ENCODE measurements around the gene SULF2. TPM values are rescaled to one million over a fixed set of nuclear protein-coding genes. Genes with fewer than 3 reads are reported as not detected.

SULF2 gene
- total RNA-seq, 1 donor from 2014 or later, result 97.8 TPM

GRCh38 chr20:47791084-47791599 lies 5.9 kb upstream of the SULF2 start:
- Mint-ChIP-seq H3K9me3 (ENCODE audit: unreplicated experiment) (peaks cover 12% of the 10 kb centered on the region), H3K27ac (ENCODE audit: unreplicated experiment) (no peak overlapping the region), H3K36me3 (ENCODE audit: unreplicated experiment) (no peaks in the 10 kb centered on the region)

GRCh38 chr20:47790580-47790965 lies 5.3 kb upstream of the SULF2 start:
- Mint-ChIP-seq H3K4me1 (ENCODE audit: low read depth, unreplicated experiment) (peaks cover 37% of the 10 kb centered on the region), H3K4me3 (ENCODE audit: unreplicated experiment) (no peak overlapping the region), H3K27ac (ENCODE audit: unreplicated experiment) (peak overlapping the region; percentile 38), H3K27me3 (ENCODE audit: unreplicated experiment) (peaks cover 16% of the 10 kb centered on the region), H3K36me3 (ENCODE audit: unreplicated experiment) (no peaks in the 10 kb centered on the region), H3K9me3 (ENCODE audit: unreplicated experiment) (peaks cover 16% of the 10 kb centered on the region)
- no peak for TF ChIP-seq CTCF (IDR thresholded peaks at IDR 0.05; ENCODE audit: partially characterized antibody, unreplicated experiment)
- no peak for DNase-seq

More at GRCh38 chr20:47791084-47791599, 5.9 kb upstream of the SULF2 start:
- TF ChIP-seq CTCF (IDR thresholded peaks at IDR 0.05; ENCODE audit: partially characterized antibody, unreplicated experiment), result no peak
- Mint-ChIP-seq H3K4me3 (ENCODE audit: unreplicated experiment) (no peak overlapping the region), H3K27me3 (ENCODE audit: unreplicated experiment) (peaks cover 13% of the 10 kb centered on the region), H3K4me1 (ENCODE audit: low read depth, unreplicated experiment) (peaks cover 37% of the 10 kb centered on the region)
- no peak for DNase-seq

- Mint-ChIP-seq H3K27ac (ENCODE audit: unreplicated experiment) (peak overlapping the region; percentile 38), H3K4me1 (ENCODE audit: low read depth, unreplicated experiment) (peaks cover 37% of the 10 kb centered on the region), H3K9me3 (ENCODE audit: unreplicated experiment) (peaks cover 16% of the 10 kb centered on the region), H3K36me3 (ENCODE audit: unreplicated experiment) (no peaks in the 10 kb centered on the region), H3K4me3 (ENCODE audit: unreplicated experiment) (no peak overlapping the region), H3K27me3 (ENCODE audit: unreplicated experiment) (peaks cover 16% of the 10 kb centered on the region)
- no peak for TF ChIP-seq CTCF (IDR thresholded peaks at IDR 0.05; ENCODE audit: partially characterized antibody, unreplicated experiment)
- no peak for DNase-seq
Measured at GRCh38 chr20:47789764-47790579, 4.7 kb upstream of the SULF2 start.

GRCh38 chr20:47789081-47789763 lies 3.9 kb upstream of the SULF2 start:
- Mint-ChIP-seq H3K9me3 (ENCODE audit: unreplicated experiment) (peaks cover 20% of the 10 kb centered on the region), H3K4me1 (ENCODE audit: low read depth, unreplicated experiment) (peaks cover 40% of the 10 kb centered on the region), H3K27ac (ENCODE audit: unreplicated experiment) (no peak overlapping the region), H3K36me3 (ENCODE audit: unreplicated experiment) (no peaks in the 10 kb centered on the region), H3K4me3 (ENCODE audit: unreplicated experiment) (no peak overlapping the region), H3K27me3 (ENCODE audit: unreplicated experiment) (peaks cover 19% of the 10 kb centered on the region)
- TF ChIP-seq CTCF (IDR thresholded peaks at IDR 0.05; ENCODE audit: partially characterized antibody, unreplicated experiment), result no peak
- no peak for DNase-seq

- no peak for DNase-seq
- TF ChIP-seq CTCF (IDR thresholded peaks at IDR 0.05; ENCODE audit: partially characterized antibody, unreplicated experiment), result no peak
- H3K27me3 Mint-ChIP-seq (ENCODE audit: unreplicated experiment), result peaks cover 24% of the 10 kb centered on the region
- no peak overlapping the region for H3K4me3 Mint-ChIP-seq (ENCODE audit: unreplicated experiment)
- peaks cover 45% of the 10 kb centered on the region for H3K4me1 Mint-ChIP-seq (ENCODE audit: low read depth, unreplicated experiment)
- peaks cover 5% of the 10 kb centered on the region for H3K36me3 Mint-ChIP-seq (ENCODE audit: unreplicated experiment)
- peaks cover 25% of the 10 kb centered on the region for H3K9me3 Mint-ChIP-seq (ENCODE audit: unreplicated experiment)
- H3K27ac Mint-ChIP-seq (ENCODE audit: unreplicated experiment), result no peak overlapping the region
Measured at GRCh38 chr20:47788741-47789080, 3.4 kb upstream of the SULF2 start.
